GM21360 (cell line): ENCODE results near the gene FYCO1.
A peak's percentile ranks its signal among the peaks of the same experiment; 100 is the strongest.

Source experiments
- ATAC-seq: cut with Tn5 transposase; IDR thresholded peaks from one replicate; pipeline ENCODE4 v1.9.1; 2021; ENCODE audit warnings: mild to moderate bottlenecking, moderate library complexity; ENCODE audit not compliant: unreplicated experiment

The FYCO1 gene

DNA sequence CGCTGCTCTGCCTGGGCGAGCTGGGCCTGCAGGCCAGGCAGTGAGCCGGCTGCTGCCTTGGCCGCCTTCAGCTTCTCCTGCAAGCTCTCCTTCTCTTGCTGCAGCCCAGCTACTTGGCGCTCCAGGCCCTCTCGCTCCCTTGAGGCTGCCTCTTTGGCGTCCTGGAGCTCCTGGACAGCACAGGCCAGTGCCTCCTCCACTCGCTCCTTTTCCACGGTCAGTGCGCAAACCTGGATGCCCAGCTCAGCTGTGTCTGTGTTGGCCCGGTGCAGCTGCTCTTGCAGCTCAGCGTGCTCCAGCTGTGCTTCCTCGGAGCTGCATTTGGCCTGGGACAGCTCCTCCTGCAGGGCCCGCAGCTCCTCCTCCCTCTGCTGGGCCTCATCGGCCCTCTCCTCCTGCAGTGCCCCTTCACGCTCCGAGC is 29.2 kb downstream of the FYCO1 start:
- ATAC-seq: no peak

GRCh38 chr3:45965653-45966052 is 30.0 kb downstream of the FYCO1 start:
- ATAC-seq: no peak

- no peak for ATAC-seq
Observed at GRCh38 chr3:45965253-45965652, 30.4 kb downstream of the FYCO1 start.

GRCh38 chr3:45964139-45964538 is 31.5 kb downstream of the FYCO1 start:
- peak; percentile 58 for ATAC-seq

GRCh38 chr3:45962033-45962432 is 33.6 kb downstream of the FYCO1 start:
- peak; percentile 48 for ATAC-seq

DNA sequence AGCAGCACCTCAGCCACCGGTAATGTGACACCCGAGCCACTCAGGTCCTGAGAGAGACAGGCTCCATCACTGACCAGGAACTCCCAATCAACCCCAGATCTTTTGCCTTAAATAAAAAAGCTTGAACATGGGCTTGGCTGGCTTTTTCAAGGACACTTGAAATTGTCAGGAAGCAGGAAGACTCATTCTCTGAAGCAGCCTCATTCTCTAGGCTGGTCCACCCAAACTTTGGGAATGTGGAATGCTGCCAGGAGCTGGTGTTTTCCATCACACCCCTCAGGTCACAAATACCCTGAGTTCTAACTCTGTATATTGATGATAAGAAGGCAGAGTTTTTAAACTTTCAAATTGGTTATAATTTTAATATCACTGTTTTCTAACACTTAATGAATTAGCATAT is 35.3 kb downstream of the FYCO1 start:
- no peak for ATAC-seq

DNA sequence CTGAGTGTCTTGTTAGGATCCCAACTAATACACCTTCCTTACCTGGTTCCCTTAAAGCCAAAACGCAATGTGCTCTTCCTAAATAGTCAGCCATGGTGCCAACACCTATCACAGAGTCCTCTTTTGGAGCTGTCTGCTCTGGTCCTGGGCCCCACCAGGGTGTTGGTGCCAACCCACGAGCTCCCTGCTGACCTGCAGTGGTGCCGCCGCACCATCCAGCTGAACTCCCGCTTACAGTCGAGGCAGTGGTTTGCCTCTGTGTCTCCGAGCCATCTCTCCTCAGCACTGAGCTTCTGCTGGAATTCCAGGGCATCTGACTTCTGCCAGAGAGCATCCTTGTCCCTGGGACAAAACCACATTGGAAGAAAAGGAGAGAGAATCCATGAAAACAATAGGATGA is 36.4 kb downstream of the FYCO1 start:
- no peak for ATAC-seq

GRCh38 chr3:45958321-45958791 is 37.3 kb downstream of the FYCO1 start:
- ATAC-seq: no peak

- ATAC-seq: no peak
Observed at GRCh38 chr3:45957586-45957985, 38.0 kb downstream of the FYCO1 start.

GRCh38 chr3:45955706-45956105 is 39.9 kb downstream of the FYCO1 start:
- ATAC-seq: no peak

DNA sequence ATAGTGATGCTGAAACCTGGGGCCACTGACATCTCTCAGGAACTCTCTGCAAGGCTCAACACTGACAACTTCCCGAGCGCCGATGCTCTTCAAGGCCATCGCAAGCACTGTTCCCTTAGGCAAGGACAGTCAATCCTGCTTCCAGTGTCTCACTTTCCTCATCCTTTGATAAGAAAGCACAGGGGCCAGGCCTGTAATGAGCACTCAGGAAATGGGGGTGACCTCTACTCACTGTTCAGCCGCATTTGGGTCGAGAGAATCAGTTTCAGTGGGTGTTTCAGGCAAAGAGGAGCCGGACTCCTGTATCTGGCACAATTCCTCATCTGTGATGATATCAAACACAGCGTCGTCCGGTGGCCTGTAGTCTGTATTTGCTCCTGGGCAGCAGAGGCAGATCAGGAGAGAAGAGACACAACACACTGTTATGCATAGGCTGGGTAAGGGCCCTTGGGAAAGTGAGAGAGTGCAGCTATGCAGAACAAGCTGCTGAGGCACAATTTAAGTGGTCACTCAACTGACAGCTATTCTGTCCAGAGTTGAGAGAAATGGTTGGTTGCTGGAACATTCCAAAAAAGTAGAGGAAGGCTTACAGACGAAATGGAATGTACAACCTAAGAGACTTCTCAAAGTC is 40.5 kb downstream of the FYCO1 start:
- ATAC-seq: no peak

DNA sequence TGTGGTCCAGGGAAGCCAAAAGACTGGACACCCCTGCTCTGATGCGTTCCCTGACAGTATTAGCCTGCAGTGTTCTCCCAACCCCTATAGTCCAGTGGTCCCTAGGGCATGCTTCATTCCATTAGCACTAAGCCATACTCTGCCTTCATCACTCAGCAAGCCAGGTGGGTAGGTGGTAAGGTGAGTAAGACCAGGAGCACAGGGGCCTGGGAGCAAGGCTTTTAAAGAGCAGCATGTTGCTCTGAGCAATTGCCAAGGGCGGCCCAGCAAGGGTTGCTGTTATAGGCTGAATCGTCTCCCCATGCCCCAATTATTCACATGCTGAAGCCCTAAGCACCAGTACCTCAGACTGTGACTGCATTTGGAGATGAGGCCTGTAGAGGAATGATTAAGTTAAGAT is 41.3 kb downstream of the FYCO1 start:
- ATAC-seq: no peak

DNA sequence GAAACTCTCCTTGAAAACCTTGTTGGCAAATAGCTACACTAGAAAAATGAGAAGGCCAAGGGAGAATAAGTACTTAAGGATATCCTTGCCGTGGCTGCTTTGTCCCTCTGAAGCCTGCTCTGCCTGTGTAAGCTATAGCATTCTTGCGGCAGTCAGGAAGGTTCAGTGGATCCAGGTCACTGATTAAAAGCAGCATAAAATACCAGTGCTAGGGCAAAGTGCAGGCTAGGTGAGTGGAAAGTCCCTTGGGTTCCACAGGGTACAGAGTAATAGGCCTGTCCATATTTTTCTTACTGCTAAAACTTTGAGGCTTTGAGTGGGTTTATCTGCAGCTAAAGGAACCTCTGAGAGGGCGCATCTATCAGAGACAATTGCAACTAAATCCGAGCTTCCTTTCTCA is 42.1 kb downstream of the FYCO1 start:
- no peak for ATAC-seq

GRCh38 chr3:45952456-45952855 is 43.2 kb downstream of the FYCO1 start:
- no peak for ATAC-seq

DNA sequence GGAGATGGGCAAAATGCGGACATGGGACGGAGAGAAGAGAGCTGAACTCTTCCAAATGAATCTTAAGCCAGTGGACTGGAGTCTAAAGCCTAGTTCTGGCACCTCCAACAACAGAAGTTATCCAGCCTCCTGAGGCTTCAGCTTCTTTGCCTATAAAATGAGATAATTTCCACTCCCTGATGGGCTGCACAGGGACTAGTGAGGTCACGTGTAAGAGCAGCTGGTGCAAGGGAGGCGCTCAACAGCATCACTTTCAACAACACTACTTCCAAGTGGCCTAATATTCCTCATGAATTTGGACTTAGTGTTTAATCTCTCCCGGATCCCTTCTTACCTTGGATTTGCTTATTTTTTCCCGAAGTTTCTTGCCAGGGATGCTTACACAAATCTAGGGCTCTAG is 43.7 kb downstream of the FYCO1 start:
- ATAC-seq: no peak

DNA sequence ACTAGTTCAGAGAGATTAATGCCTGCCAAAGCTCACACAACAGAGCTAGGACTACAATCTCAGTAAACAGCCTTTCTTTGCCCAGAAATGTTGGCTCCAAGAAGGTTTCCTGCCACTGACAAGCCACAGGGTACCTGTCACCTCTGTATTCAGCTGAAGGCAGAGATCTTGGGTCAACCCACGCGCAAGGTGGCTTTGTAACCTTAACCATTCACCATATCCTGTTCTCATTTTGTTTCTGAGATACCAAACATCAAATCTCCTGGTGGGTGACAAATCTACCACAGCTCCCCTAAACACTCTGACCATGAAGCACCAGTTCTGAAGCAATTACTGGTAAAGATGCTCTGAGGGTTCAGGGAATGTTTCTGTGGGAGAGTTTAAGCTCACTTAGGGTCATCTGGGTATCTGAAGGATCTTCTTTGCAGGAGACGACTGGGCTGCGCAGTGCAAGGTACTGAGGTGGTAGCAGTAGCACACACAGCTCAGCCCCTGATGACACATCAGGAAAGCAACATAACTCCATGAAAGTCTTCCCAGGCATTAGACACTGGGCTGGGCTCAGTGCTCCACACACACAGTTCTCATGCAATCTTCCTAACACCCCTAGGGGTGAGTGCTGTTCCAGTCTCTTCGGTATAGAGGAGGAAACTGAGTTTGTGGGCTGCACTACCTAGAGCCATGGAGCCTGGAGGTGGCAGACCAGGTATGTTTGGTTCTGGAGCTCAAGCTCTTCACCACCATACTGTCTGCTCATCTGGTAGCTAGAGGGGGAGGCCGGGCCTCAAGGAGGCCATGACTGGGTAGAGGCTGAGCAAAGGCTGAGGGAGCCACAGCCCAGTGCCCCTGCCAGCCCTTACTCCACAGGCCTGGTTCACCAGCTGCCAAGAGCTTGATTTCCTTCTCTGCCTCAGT is 44.7 kb downstream of the FYCO1 start:
- no peak for ATAC-seq

DNA sequence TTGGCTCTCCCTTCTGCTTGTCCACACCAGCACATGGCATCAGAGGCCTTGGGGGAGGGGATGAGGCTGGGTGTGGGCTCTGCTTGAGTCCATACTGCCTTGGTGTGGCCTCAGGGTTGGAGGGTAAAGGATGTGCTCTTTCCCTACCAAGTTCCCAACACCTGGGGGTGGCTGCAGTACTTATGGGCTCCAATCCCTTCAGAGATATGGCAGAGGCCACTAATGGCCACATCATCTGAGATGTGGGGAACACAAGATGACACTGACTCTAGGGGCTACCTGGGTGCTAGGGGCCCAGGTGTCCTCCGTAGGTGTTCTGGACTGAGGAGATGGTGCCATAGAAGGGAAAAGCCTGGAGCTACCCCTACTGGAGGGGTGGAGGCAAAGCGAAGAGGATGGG is 45.5 kb downstream of the FYCO1 start:
- ATAC-seq: no peak

DNA sequence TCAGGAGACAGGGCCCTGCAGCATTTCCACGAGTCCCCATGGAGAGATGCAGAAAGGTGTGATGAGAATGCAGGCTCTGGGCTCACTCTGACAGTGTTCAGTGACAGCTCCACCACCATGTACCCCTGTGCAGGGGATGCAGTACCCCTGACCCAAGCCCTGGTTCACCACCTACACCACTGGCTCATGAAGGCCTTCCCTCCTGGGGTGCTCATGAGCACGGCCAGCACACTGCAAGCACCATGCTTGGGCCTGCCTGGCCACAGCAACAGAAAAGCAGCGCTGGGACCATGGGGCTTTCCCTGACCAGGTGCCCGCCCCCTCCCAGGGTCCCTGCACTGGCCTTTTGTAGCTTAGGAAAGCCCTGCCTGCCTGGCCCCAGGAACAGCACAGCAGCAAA is 46.2 kb downstream of the FYCO1 start:
- ATAC-seq: no peak

DNA sequence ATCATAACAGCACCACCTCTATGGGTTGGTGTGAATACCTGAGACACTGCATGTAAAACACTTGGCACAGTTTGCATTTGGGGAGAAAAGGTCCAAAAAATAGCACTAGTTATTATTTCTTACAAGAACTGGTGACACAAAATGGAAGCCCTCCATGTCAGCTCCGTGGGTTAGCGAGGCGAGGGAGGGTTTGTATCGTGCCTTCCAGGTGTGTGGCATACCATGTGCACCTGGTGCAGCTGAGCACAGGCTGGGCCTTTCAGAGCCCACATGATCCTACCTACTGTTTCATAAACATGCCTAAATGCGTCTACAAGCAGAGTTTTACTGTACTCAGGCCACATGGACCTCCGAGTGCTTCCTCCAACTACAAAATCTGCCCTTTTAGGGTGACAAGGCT is 46.7 kb downstream of the FYCO1 start:
- ATAC-seq: no peak

- ATAC-seq: no peak
Observed at GRCh38 chr3:45948311-45948781, 47.3 kb downstream of the FYCO1 start.

GRCh38 chr3:45947361-45947760 is 48.3 kb downstream of the FYCO1 start:
- no peak for ATAC-seq

DNA sequence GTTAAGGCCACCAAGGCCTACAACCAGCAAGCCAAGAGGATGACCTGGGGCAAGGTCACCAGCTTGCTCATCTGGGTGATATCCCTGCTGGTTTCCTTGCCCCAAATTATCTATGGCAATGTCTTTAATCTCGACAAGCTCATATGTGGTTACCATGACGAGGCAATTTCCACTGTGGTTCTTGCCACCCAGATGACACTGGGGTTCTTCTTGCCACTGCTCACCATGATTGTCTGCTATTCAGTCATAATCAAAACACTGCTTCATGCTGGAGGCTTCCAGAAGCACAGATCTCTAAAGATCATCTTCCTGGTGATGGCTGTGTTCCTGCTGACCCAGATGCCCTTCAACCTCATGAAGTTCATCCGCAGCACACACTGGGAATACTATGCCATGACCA is 48.7 kb downstream of the FYCO1 start:
- ATAC-seq: no peak
